AG09309 (cell line): ENCODE results near the gene ISLR.

ENCODE experiments used
- DNase-seq: peaks from one replicate; pipeline ENCODE4 v3.0.0-alpha.2; 2010; ENCODE audit warnings: low read depth
- H3K4me3 ChIP-seq: 2 replicates; pipeline ENCODE4 v1.5.1; 2011; ENCODE audit warnings: mild to moderate bottlenecking, low read depth, low read length, moderate library complexity; ENCODE audit not compliant: control insufficient read depth
- CTCF ChIP-seq: IDR thresholded peaks from 2 replicates; pipeline ENCODE4 v1.5.1; 2011; ENCODE audit warnings: mild to moderate bottlenecking, low read depth, low read length, inconsistent platforms; ENCODE audit not compliant: insufficient read depth, control insufficient read depth; ENCODE audit errors: missing control alignments

Gene ISLR

GRCh38 chr15:74200871-74201419 lies 27.4 kb downstream of the ISLR start:
- DNase-seq: no peak
- no peak overlapping the region for H3K4me3 ChIP-seq
- no peak for TF ChIP-seq CTCF

DNA sequence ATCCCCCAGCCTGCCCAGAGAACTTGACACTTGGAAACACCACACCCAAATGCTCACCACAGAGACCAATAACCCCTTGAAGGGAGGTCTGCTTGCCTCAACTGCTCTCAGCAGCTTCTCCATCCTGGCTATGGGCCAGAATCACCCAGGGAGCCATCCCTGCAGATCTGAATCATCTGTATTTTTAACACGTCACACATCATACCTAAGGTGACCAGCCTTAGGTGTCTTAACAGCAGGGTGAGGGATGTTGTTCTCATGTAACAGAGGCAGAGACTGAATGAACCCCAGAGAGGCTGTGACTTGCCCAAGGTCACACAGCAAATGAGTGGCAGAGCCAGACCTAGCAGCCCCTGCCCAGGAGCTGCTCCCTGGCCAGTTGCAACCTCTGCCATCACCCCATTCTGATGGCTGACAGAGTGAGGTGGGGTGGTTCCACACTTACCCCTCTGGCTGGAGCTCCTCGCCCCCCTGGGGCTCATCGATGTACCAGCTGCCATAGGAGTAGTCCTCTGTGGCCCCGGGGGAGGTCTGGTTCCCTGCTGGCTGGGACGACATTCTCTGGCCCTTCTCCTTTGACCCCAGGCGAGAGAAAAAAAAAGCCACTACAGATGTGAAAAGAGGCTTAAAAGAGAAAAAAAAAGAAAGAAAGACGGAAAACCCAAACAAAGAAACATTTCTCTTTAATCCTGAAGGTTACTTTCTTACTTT lies 28.4 kb downstream of the ISLR start:
- no peak overlapping the region for H3K4me3 ChIP-seq
- no peak for TF ChIP-seq CTCF
- no peak for DNase-seq

GRCh38 chr15:74202452-74203401 lies 29.2 kb downstream of the ISLR start, which contains the start of gene STRA6:
Gene STRA6 (minus strand): TSS chr15:74202787. CDS start chr15:74202267, 520 bp downstream.
- no peak within 1 kb of the TSS; the same call in 1 of the 2 replicates for H3K4me3 ChIP-seq
- TF ChIP-seq CTCF: peak; percentile 7
- DNase-seq: no peak

GRCh38 chr15:74203914-74204431 lies 30.5 kb downstream of the ISLR start:
- peak; percentile 12 for TF ChIP-seq CTCF
- DNase-seq: no peak
- H3K4me3 ChIP-seq: no peak overlapping the region

- H3K4me3 ChIP-seq: no peak overlapping the region
- no peak for TF ChIP-seq CTCF
- DNase-seq: no peak
These were observed 32.1 kb downstream of the ISLR start for GRCh38 chr15:74205582-74205947.

DNA sequence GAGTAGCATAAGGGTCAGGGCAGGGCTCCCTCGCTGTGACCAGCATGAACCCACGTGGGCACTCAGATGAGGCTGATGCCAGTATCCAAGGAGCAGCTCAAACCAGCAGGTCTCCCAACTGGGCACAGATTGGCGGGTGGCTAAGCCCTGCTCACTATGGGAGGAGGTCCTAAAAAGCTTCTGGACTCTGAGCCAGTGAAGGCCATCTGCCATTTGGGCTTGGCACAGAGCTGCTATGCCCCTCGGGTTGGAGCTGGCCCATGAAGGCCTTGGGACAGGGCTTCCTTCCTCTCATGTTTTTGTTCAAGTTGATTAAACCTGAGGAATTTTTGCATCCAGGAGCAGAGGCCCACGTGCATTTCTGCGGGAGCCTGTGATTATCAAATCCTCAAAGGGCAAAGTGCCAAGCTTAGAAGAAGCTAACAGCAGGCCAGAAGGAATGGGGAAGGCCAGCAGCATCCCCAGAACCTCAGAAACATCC lies 33.3 kb downstream of the ISLR start:
- H3K4me3 ChIP-seq: no peak overlapping the region
- no peak for TF ChIP-seq CTCF
- no peak for DNase-seq
